ENCODE results near the gene YIPF4.

DNA sequence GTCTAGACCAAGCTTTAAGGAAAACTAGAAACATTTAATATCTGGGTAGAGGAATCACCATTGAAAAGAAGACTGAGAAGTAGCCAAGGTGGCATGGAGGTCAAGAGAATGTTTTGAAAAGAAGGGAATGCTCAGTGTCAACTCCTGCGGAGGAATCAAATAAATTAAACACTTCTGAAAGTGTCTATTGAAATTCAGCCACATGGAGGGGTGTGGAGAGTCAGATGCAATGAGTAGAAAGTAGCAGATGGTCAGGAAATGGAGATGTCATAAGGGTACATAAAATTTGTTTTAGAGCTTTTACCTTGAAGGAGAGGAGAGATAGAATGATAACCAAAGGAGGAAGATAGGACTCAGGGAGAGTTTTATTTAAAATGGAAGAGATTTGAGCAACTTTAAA lies 48.1 kb upstream of the YIPF4 start:
- no peak for TF ChIP-seq EZH2 (IDR thresholded peaks at IDR 0.05)
- TF ChIP-seq POLR2AphosphoS5 (IDR thresholded peaks at IDR 0.05; ENCODE audit: borderline replicate concordance, low read depth, low read length): no peak

All from SK-N-MC (cell line).